IMR-90 (cell line): Measurements from ENCODE around the gene HSPE1. TPM values are rescaled to one million over a fixed set of nuclear protein-coding genes. Genes with fewer than 3 reads are reported as not detected.

ENCODE experiments used
- ATAC-seq: fragments of 200-7000 bp; cut with Tn5 transposase; 2 replicates; pipeline ENCODE4 v1.9.1; 2020; ENCODE audit warnings: low read depth, mild to moderate bottlenecking, moderate library complexity
- BruUV-seq: library from RNA; stranded (reverse); fragments of 400-500 nt; replicated peaks from 2 replicates; lab custom pipeline; 2021; lab: Mats Ljungman, UMichigan
- CTCF ChIA-PET: fragments of 300-600 bp; formaldehyde crosslinking; extraction: SDS; loops from one replicate; lab custom pipeline; 2021; ENCODE audit warnings: antibody characterized with exemption; lab: Yijun Ruan, JAX
- POLR2A ChIA-PET: fragments of 300-600 bp; sonication (Branson Sonifier 250); formaldehyde crosslinking; loops from one replicate; lab custom pipeline; 2022; ENCODE audit warnings: antibody characterized with exemption; ENCODE audit not compliant: unreplicated experiment; lab: Charles Lee
- DNase-seq: peaks from one replicate; pipeline ENCODE4 v3.0.0; 2013
- H2AFZ ChIP-seq: replicated peaks from 2 replicates; pipeline ENCODE3; 2013; ENCODE audit warnings: low read length, mild to moderate bottlenecking; ENCODE audit not compliant: poor library complexity
- H2AK5ac ChIP-seq: 2 replicates; pipeline ENCODE4 v1.6.1; 2013; ENCODE audit warnings: low read depth, low read length, inconsistent platforms
- H2AK9ac ChIP-seq: replicated peaks from 2 replicates; pipeline ENCODE3; 2013; ENCODE audit warnings: mild to moderate bottlenecking, low read depth, low read length, moderate library complexity; ENCODE audit not compliant: poor library complexity
- H2BK120ac ChIP-seq: 2 replicates; pipeline ENCODE4 v1.6.1; 2013; ENCODE audit warnings: low read depth, low read length, inconsistent platforms
- H2BK15ac ChIP-seq: 3 replicates; pipeline ENCODE4 v1.6.1; 2013; ENCODE audit warnings: low read depth, low read length, inconsistent platforms
- H2BK20ac ChIP-seq: 2 replicates; pipeline ENCODE4 v1.6.1; 2013; ENCODE audit warnings: low read depth, mild to moderate bottlenecking, inconsistent platforms, low read length, moderate library complexity
- H2BK5ac ChIP-seq: 2 replicates; pipeline ENCODE4 v1.6.1; 2013; ENCODE audit warnings: mild to moderate bottlenecking, low read depth, low read length, inconsistent platforms; ENCODE audit not compliant: poor library complexity, severe bottlenecking
- H3K14ac ChIP-seq: replicated peaks from 2 replicates; pipeline ENCODE4 v1.6.1; 2013; ENCODE audit warnings: low read depth, low read length, inconsistent platforms
- H3K18ac ChIP-seq: 2 replicates; pipeline ENCODE4 v1.6.1; 2013; ENCODE audit warnings: low read depth, low read length, control low read depth
- H3K23ac ChIP-seq: 2 replicates; pipeline ENCODE4 v1.6.1; 2013; ENCODE audit warnings: low read depth, low read length, inconsistent platforms
- H3K27ac ChIP-seq: 2 replicates; pipeline ENCODE4 v1.5.1; 2013; ENCODE audit warnings: mild to moderate bottlenecking, control low read depth, low read length; ENCODE audit not compliant: insufficient read depth
- H3K27me3 ChIP-seq: 2 replicates; pipeline ENCODE4 v1.6.1; 2013; ENCODE audit warnings: low read length; ENCODE audit not compliant: control insufficient read depth, insufficient read depth
- H3K36me3 ChIP-seq: 2 replicates; pipeline ENCODE4 v1.6.1; 2013; ENCODE audit warnings: low read length, mixed read lengths; ENCODE audit not compliant: control insufficient read depth, insufficient read depth
- H3K4ac ChIP-seq: 2 replicates; pipeline ENCODE4 v1.6.1; 2013; ENCODE audit warnings: low read depth, low read length, inconsistent platforms
- H3K4me1 ChIP-seq: 2 replicates; pipeline ENCODE4 v1.6.1; 2013; ENCODE audit warnings: low read length, mixed read lengths; ENCODE audit not compliant: control insufficient read depth, insufficient read depth
- H3K4me2 ChIP-seq: 2 replicates; pipeline ENCODE4 v1.6.1; 2013; ENCODE audit warnings: low read depth, mild to moderate bottlenecking, control low read depth, low read length, moderate library complexity
- H3K4me3 ChIP-seq: 2 replicates; pipeline ENCODE4 v1.5.1; 2013; ENCODE audit warnings: low read depth, mild to moderate bottlenecking, control low read depth, low read length, moderate library complexity; ENCODE audit not compliant: insufficient read depth
- H3K56ac ChIP-seq: 2 replicates; pipeline ENCODE4 v1.6.1; 2013; ENCODE audit warnings: low read length, inconsistent platforms; ENCODE audit not compliant: insufficient read depth; ENCODE audit errors: extremely low read depth
- H3K79me1 ChIP-seq, 2 experiments: 2 replicates each; pipeline ENCODE4 v1.6.1; 2013; ENCODE audit warnings: low read length in 2 of 2, inconsistent platforms in 1 of 2, low read depth in 1 of 2
- H3K9ac ChIP-seq: 2 replicates; pipeline ENCODE4 v1.6.1; 2013; ENCODE audit warnings: low read depth, low read length, control low read depth
- H3K9me1 ChIP-seq: 2 replicates; pipeline ENCODE4 v1.6.1; 2013; ENCODE audit warnings: low read length, inconsistent platforms; ENCODE audit not compliant: insufficient read depth
- H3K9me3 ChIP-seq: 2 replicates; pipeline ENCODE4 v1.6.1; 2013; ENCODE audit warnings: low read length; ENCODE audit not compliant: control insufficient read depth, insufficient read depth
- H4K20me1 ChIP-seq: 2 replicates; pipeline ENCODE4 v1.6.1; 2013; ENCODE audit warnings: low read length, inconsistent platforms; ENCODE audit not compliant: insufficient read depth
- H4K5ac ChIP-seq: 2 replicates; pipeline ENCODE4 v1.6.1; 2013; ENCODE audit warnings: mild to moderate bottlenecking, low read depth, low read length, control low read depth
- H4K8ac ChIP-seq, 2 experiments: 2 replicates each; pipeline ENCODE4 v1.6.1; 2013; ENCODE audit warnings: low read depth in 2 of 2, low read length in 2 of 2, control low read depth in 1 of 2, inconsistent platforms in 1 of 2
- H4K91ac ChIP-seq: 2 replicates; pipeline ENCODE4 v1.6.1; 2013; ENCODE audit warnings: low read depth, low read length, inconsistent platforms; ENCODE audit not compliant: insufficient read depth
- CEBPB ChIP-seq: IDR thresholded peaks from 2 replicates; pipeline ENCODE4 v1.6.1; 2012; ENCODE audit warnings: low read depth, low read length, improper control_type of control experiment
- CHD1 ChIP-seq: IDR thresholded peaks from 2 replicates; pipeline ENCODE4 v1.6.1; 2012; ENCODE audit warnings: low read depth, low read length, improper control_type of control experiment
- CTCF ChIP-seq: conservative IDR thresholded peaks from 2 replicates; pipeline ENCODE4 v1.5.1; 2012; ENCODE audit warnings: mild to moderate bottlenecking, low read depth, low read length, improper control_type of control experiment
- FOS ChIP-seq: fragments of 150-350 bp; IDR thresholded peaks from 2 replicates; pipeline ENCODE4 v1.6.1; 2016; ENCODE audit warnings: low read depth, low read length
- MAZ ChIP-seq: IDR thresholded peaks from 2 replicates; pipeline ENCODE4 v1.6.1; 2012; ENCODE audit warnings: low read depth, mild to moderate bottlenecking, low read length, improper control_type of control experiment, moderate library complexity, borderline replicate concordance
- NFE2L2 ChIP-seq: fragments of 150-350 bp; IDR thresholded peaks from 2 replicates; pipeline ENCODE4 v1.6.1; 2016; ENCODE audit warnings: low read depth, mild to moderate bottlenecking, low read length
- RAD21 ChIP-seq: IDR thresholded peaks from 2 replicates; pipeline ENCODE4 v1.6.1; 2012; ENCODE audit warnings: low read length, improper control_type of control experiment
- RCOR1 ChIP-seq: IDR thresholded peaks from 2 replicates; pipeline ENCODE4 v1.6.1; 2012; ENCODE audit warnings: mild to moderate bottlenecking, low read length, improper control_type of control experiment; ENCODE audit not compliant: insufficient replicate concordance
- RFX5 ChIP-seq: IDR thresholded peaks from 2 replicates; pipeline ENCODE4 v1.8.0; 2012; ENCODE audit warnings: low read depth, mild to moderate bottlenecking, low read length, moderate library complexity
- SMC3 ChIP-seq: fragments of 150-350 bp; IDR thresholded peaks from 2 replicates; pipeline ENCODE4 v1.6.1; 2016; ENCODE audit warnings: low read depth, mild to moderate bottlenecking, antibody characterized with exemption, low read length, moderate library complexity
- USF2 ChIP-seq: fragments of 150-350 bp; IDR thresholded peaks from 2 replicates; pipeline ENCODE4 v1.6.1; 2017; ENCODE audit warnings: mild to moderate bottlenecking, antibody characterized with exemption, low read length, low read depth
- dilution Hi-C: fragments of 300-500 bp; cut with HindIII; formaldehyde crosslinking; loops from one replicate; pipeline ENCODE4 v1.14.3; 2018; ENCODE audit warnings: low sequenced_read_pairs; ENCODE audit not compliant: unreplicated experiment
- in situ Hi-C: fragments of 300-500 bp; cut with MboI; formaldehyde crosslinking; loops from 3 replicates; pipeline ENCODE4 v1.14.3; 2019; ENCODE audit warnings: low sequenced_read_pairs, inconsistent platforms, mixed read lengths
- intact Hi-C: fragments of 100-400 bp; cut with micrococcal nuclease; formaldehyde crosslinking; loops from 2 replicates; pipeline ENCODE4 v1.10.0; 2022
- polyA plus RNA-seq, 3 experiments: library from polyadenylated mRNA; depleted of rRNA; stranded (reverse); fragments of >200 nt; gene quantifications; 2 replicates each; pipeline ENCODE4 v1.2.3, GENCODE V29; 2012; ENCODE audit warnings: low replicate concordance in 1 of 3
- total RNA-seq: library from RNA; depleted of rRNA; stranded (reverse); fragments of >200 nt; gene quantifications from 2 replicates; pipeline ENCODE4 v1.2.3, GENCODE V29; 2012

The HSPE1 gene
- total and polyA plus RNA-seq, 2 of the 4 experiments (the other 2 are of a cell fraction): 13.3 to 93.6 TPM

- TF ChIP-seq USF2: no peak
Measured at GRCh38 chr2:197495433-197496134, 4.6 kb upstream of the HSPE1 start (continued).

DNA sequence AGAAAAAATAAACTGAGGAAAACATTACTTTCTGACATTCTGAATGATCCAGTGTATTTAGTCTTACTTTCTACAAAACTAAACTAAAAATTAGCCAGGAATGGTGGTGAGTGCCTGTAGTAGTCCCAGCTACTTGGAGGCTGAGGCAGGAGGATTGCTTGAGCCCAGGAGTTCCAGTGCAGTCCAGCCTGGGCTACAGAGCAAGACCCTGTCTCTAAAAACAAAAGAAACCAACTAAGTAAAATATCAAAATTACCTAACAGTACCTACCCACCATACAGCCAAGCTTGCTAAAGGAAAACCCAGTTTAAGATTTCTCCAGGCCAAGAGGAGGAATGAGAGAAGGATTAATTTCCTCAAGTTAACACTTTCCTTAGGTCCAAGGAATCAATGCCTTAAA, 3.5 kb upstream of the HSPE1 start:
- H3K4me2 ChIP-seq: no peak overlapping the region
- no peak overlapping the region for H4K91ac ChIP-seq
- no peak overlapping the region for H3K4ac ChIP-seq
- ChIA-PET CTCF (no interaction called here), POLR2A (no interaction called here)
- H3K27ac ChIP-seq: no peak overlapping the region
- H3K27me3 ChIP-seq: no peaks in the 10 kb centered on the region
- 0 out of 2 replicates have a peak overlapping the region, but pooled peaks have one; percentile 24 for H3K23ac ChIP-seq
- H2AK5ac ChIP-seq: no peak overlapping the region
- H2BK120ac ChIP-seq: no peak overlapping the region
- DNase-seq: no peak
- H4K8ac ChIP-seq: no peak overlapping the region
- H2BK15ac ChIP-seq: no peak overlapping the region
- dilution Hi-C loops: no loop called here
- intact Hi-C loops: loop anchor here (5.0 kb wide), 1 partner anchor 39 kb away; no protein-coding TSS in a partner anchor
- H3K4me1 ChIP-seq: 0 out of 2 replicates have a peak, but pooled peaks cover 1% of the 10 kb centered on the region
- H2BK5ac ChIP-seq: no peak overlapping the region
- H2AFZ ChIP-seq: no peak overlapping the region
- peaks cover 25% of the 10 kb centered on the region for H3K36me3 ChIP-seq
- H3K18ac ChIP-seq: no peak overlapping the region
- no peak for ATAC-seq
- no peak overlapping the region for H3K9ac ChIP-seq
- no peak overlapping the region for H4K5ac ChIP-seq
- H3K4me3 ChIP-seq: no peak overlapping the region
- no peak overlapping the region for H2AK9ac ChIP-seq
- no peak overlapping the region for H3K14ac ChIP-seq
- BruUV-seq: no TSS peak
- H3K79me1 ChIP-seq: peaks cover 22 to 38% of the 10 kb centered on the region in 2 experiments
- no peak overlapping the region for H2BK20ac ChIP-seq
- H4K20me1 ChIP-seq: peaks cover 34% of the 10 kb centered on the region
- H3K56ac ChIP-seq: no peak overlapping the region
- 0 out of 2 replicates have a peak, but pooled peaks cover 3% of the 10 kb centered on the region for H3K9me1 ChIP-seq
- in situ Hi-C loops: loop anchor here (5.0 kb wide), 1 partner anchor 79 kb away; no protein-coding TSS in a partner anchor
- no peaks in the 10 kb centered on the region for H3K9me3 ChIP-seq
- TF ChIP-seq USF2: no peak
- TF ChIP-seq RCOR1: no peak
- TF ChIP-seq MAZ: no peak
- no peak for TF ChIP-seq CTCF
- no peak for TF ChIP-seq NFE2L2
- TF ChIP-seq RAD21: no peak
- TF ChIP-seq CEBPB: no peak
- TF ChIP-seq RFX5: no peak
- TF ChIP-seq CHD1: no peak
- no peak for TF ChIP-seq FOS
- TF ChIP-seq SMC3: no peak
